GM12892 (cell line): ENCODE data around the gene MIEF2. TPM values are rescaled to one million over a fixed set of nuclear protein-coding genes. Genes with fewer than 3 reads are reported as not detected.
A peak's percentile ranks its signal among the peaks of the same experiment; 100 is the strongest.
"Not testable (repeated sequence)": the region's sequence is repeated elsewhere in the genome, so short reads cannot be mapped to it uniquely, and the experiment has no call there.

Experiments
- DNase-seq: peaks from one replicate; pipeline ENCODE4 v3.0.0; 2011; ENCODE audit not compliant: insufficient read length
- FAIRE-seq: peaks from 2 replicates; lab custom pipeline; 2011; peaks lifted over from hg19 to GRCh38; lab: Jason Lieb, UNC
- POLR2A ChIP-seq: IDR thresholded peaks from 2 replicates; pipeline ENCODE4 v1.6.1; 2011; ENCODE audit warnings: low read depth, low read length, control low read depth
- POLR2AphosphoS5 ChIP-seq: IDR thresholded peaks from 2 replicates; pipeline ENCODE4 v1.6.1; 2011; ENCODE audit warnings: low read depth, low read length, control low read depth
- TAF1 ChIP-seq: IDR thresholded peaks from 2 replicates; pipeline ENCODE4 v1.6.1; 2011; ENCODE audit warnings: low read depth, mild to moderate bottlenecking, control low read depth, low read length, borderline replicate concordance
- polyA plus RNA-seq: library from polyadenylated mRNA; unstranded; fragments of >200 nt; gene quantifications from one replicate; pipeline ENCODE4 v1.2.1, GENCODE V29; 2012; ENCODE audit warnings: missing spikeins, inconsistent platforms; ENCODE audit not compliant: missing spikeins

The MIEF2 gene, protein sequence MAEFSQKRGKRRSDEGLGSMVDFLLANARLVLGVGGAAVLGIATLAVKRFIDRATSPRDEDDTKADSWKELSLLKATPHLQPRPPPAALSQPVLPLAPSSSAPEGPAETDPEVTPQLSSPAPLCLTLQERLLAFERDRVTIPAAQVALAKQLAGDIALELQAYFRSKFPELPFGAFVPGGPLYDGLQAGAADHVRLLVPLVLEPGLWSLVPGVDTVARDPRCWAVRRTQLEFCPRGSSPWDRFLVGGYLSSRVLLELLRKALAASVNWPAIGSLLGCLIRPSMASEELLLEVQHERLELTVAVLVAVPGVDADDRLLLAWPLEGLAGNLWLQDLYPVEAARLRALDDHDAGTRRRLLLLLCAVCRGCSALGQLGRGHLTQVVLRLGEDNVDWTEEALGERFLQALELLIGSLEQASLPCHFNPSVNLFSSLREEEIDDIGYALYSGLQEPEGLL
- polyA plus RNA-seq = 3.1 TPM

DNA sequence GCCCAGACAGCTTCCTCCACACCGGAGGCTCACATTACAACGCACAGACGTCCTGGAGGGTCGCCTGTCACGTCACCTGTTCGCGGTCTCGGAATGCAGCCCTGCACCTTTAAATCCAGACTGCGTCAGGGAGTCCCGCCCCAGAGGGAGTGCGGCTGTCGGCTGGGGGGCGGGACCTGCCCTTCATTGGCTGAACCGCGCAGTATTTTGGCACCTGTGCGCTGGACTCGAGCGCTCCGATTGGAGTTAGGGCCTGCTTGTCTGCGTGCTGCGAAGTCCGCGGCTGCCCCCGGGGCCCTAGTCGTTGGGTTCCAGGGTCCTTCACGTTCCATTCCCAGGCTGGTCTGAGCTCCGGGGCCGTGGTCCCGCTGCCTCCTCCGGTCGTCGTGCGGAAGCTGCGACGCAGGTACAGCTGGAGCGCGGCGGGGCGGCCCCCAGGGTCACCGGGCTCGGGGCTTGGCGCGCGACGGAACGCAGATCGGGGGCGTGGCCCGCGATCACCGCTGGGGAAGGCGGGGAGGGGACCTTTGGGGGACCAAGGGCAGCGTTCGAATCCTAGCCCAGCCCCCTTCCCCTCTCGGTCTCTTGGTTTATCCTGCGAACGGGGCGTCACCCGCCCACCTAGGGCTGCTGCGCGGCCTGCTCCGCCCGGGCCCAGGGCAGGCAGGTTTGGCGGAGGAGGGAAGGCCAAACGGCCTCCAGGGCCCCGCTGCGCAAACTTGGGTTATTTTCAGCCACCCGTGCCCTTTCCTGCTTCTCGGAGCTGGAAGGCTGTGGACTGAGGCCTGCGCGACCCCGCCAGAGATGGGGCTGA is at the start of gene MIEF2:
TSS of gene MIEF2 (plus strand) at position 331 of the 814 bp plus-strand sequence. CDS start 2,059 bp downstream, outside the sequence.
- no peak for TF ChIP-seq POLR2AphosphoS5
- no peak for TF ChIP-seq POLR2A
- TF ChIP-seq TAF1 = no peak
- DNase-seq (peak; percentile 99), FAIRE-seq (peak; percentile 96)

GRCh38 chr17:18213666-18214270 is 46.7 kb upstream of the MIEF2 start:
- no peak for DNase-seq
- TF ChIP-seq POLR2AphosphoS5 (no peak), POLR2A (no peak), TAF1 (no peak)
- FAIRE-seq = no peak

DNA sequence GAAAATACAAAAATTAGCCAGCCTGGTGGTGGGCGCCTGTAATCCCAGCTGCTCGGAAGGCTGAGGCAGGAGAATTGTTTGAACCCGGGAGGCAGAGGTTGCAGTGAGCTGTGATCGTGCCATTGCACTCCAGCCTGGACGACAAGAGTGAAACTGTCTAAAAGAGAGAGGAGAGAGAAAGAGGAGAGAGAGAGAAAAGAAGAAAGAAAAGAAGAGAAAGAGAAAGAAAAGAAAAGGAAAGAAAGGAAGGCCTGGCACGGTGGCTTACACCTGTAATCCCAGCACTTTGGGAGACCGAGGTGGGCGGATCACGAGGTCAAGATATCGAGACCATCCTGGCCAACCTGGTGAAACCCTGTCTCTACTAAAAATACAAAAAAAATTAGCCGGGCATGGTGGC is 43.6 kb upstream of the MIEF2 start:
- not testable (repeated sequence) for FAIRE-seq, DNase-seq

GRCh38 chr17:18217412-18218015 is 42.9 kb upstream of the MIEF2 start:
- DNase-seq (peak; percentile 75), FAIRE-seq (peak; percentile 92)
- TF ChIP-seq TAF1 (no peak), POLR2AphosphoS5 (no peak), POLR2A (no peak)

DNA sequence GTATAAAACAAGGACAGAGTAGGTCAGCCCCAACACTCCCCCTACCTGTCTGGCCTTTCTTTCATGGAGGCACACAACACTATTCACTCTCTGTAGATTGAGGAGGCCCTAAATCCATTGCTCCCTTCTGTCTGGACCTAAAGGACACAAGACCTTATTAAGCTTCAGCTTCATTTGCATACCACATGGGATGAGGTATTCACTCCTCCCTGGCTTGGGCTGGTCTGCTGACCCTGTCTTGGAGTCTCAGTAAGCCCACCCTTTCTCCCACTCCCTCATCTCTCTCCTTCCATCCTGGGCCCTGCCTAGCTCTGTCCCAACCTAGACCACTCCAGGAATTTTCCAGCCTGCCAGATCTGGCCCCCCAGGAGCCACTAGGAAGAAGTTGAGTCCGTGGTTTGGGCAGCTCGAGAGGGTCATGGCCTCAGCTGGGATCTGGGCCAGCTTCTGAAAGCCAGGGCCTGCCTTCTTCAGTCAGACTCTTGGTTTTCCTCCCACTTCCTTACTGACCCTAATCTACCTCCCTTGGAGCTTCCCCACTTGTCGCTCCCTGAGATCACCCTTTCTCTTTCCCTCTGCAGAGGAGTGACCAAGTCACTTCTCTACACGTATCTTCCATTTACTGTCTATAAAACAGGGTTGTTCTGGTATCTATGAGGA is 41.6 kb upstream of the MIEF2 start:
- DNase-seq = no peak
- no peak for FAIRE-seq
- TF ChIP-seq TAF1 = no peak
- no peak for TF ChIP-seq POLR2A
- no peak for TF ChIP-seq POLR2AphosphoS5

GRCh38 chr17:18224053-18224386 is 36.4 kb upstream of the MIEF2 start:
- TF ChIP-seq TAF1 (no peak), POLR2AphosphoS5 (no peak), POLR2A (no peak)
- FAIRE-seq = no peak
- DNase-seq = no peak

DNA sequence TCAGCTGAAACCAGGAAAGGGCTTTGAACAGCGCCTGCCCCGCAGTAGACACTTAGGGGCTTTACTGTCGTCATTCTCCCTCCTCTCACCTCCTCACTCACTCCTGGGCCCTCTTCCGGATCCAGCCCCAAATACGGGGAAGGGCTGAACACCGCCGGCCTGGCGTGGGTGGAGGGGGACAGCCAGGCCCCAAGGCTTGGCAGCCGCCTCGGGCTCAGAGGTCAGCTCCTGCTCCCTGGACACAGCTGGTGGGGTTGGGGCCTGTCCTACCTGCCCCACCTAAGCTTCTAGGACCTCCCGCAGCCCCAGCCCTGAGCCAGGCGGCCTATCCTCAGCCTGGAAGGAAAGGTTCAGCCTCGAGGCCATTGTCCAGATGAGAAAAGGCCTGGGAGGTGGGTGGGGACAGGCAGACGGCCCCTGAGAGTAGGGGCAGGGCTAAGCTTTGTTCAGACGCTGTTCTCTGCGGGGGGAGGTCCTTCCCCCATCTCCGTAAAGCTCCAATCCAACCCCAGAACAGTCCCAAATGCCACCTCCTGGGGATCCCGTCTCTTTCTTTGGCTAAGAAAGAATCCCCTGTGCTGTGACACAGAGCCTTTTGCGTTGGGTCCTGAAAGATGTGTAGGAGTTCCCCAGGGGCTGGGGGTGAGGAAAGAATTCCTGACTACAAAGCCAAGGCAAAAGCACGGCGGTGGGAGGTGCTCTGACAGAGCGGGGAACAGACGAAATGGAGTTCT is 35.9 kb upstream of the MIEF2 start:
- no peak for FAIRE-seq
- TF ChIP-seq POLR2AphosphoS5 (no peak), TAF1 (no peak), POLR2A (no peak)
- no peak for DNase-seq

GRCh38 chr17:18225121-18225641 is 35.3 kb upstream of the MIEF2 start, which contains the start of gene LLGL1:
TSS of gene LLGL1 (plus strand) at chr17:18225635. CDS start at chr17:18225683, 48 bp downstream.
- no peak for TF ChIP-seq TAF1
- TF ChIP-seq POLR2AphosphoS5 = no peak
- no peak for TF ChIP-seq POLR2A
- FAIRE-seq (peak; percentile 97), DNase-seq (peak; percentile 100)

DNA sequence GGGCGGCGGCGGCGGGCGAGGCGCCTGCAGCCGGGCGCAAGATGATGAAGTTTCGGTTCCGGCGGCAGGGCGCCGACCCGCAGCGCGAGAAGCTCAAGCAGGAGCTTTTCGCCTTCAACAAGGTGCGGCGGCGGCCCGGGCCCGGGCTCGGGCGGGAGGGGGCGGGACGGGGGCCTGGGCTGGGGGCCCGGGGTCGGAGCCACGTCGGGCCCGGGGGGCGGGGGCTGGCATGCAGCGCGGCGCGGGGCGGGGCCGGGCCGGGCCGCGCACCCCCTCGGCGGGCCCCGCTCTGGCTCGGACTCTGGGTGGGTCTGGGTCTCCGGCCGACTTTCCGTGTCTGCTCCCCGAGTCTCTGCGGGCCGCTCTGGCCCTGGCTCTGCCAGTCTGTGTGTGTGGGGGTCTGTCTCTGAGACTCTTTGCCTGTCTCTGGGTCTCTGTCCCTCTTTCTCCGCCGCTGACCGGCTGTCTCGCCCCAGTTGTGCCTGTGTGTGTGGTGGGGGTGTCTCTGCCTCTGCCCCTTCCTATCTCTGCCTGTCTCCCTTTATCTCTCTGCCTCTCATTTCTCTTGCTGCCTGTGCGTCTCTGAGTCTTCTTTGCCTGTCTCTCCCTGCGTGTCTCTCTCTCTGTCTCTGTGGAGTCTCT is 34.7 kb upstream of the MIEF2 start:
- DNase-seq (no peak), FAIRE-seq (peak; percentile 21)
- TF ChIP-seq TAF1 = no peak
